ENCODE results near the gene MRTO4. TPM values are rescaled to one million over a fixed set of nuclear protein-coding genes. Genes with fewer than 3 reads are reported as not detected.

The MRTO4 gene
- total and polyA plus RNA-seq, 9 of the 15 experiments (the other 6 are each of a cell fraction or from before 2014, with no cell fraction given): 62.0 to 173 (median 146) TPM

DNA sequence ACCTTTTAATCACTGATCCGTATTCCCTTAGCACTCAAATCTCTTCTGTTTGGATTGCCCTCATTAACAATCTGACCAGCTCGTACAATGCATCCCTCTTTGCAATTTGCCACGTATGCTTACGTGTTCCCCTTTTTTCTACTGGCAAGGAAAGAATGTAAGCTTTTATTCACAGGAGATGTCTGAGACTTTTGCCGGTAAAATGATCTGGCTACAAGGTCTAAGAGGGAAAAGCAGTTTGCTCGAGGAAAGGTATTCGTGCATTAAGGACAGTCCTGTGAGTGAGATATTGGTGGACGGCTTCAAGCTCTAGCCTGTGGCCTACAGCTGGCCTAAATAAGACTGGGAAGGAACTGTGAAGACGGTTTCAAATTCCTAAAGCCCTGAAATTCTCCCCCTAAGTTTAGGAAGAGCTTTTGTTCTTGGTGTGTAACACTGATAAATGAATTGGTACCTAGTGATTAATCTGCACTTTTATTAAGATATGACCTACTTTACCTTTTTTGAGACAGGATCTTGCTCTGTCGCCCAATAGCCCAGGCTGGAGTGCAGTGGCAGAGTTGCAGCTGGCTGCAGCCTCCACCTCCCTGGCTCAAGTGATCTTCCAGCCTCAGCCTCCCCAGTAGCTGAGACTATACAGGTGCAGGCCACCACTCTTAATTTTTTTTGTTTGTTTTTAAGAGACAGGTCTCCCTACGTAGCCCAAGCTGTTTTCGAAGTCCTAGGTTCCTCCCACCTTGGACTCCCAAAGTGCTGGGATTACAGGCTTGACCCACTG is 40.6 kb upstream of the MRTO4 start (continued):
- TF ChIP-seq ZNF274 (IDR thresholded peaks at IDR 0.05; ENCODE audit: borderline replicate concordance, low read depth, low read length) (no peak), ZNF124 (CRISPR knock-in tag; IDR thresholded peaks at IDR 0.05) (no peak), HNRNPL (IDR thresholded peaks at IDR 0.05; ENCODE audit: low read depth, low read length) (no peak), STAT5B (CRISPR knock-in tag; IDR thresholded peaks at IDR 0.05) (no peak), XRCC3 (IDR thresholded peaks at IDR 0.05) (no peak), ZNF217 (CRISPR knock-in tag; IDR thresholded peaks at IDR 0.05) (no peak), EGR1 (conservative IDR thresholded peaks at IDR 0.05) (no peak), TCF7 (IDR thresholded peaks at IDR 0.05; ENCODE audit: borderline replicate concordance) (no peak), ZNF384 (IDR thresholded peaks at IDR 0.05; ENCODE audit: low read depth, low read length) (no peak), TBP (optimal IDR thresholded peaks at IDR 0.05; ENCODE audit: low read depth, low read length) (no peak), ZNF699 (CRISPR knock-in tag; IDR thresholded peaks at IDR 0.05; ENCODE audit: insufficient replicate concordance) (no peak), MED1 (CRISPR knock-in tag; IDR thresholded peaks at IDR 0.05; ENCODE audit: borderline replicate concordance) (no peak), DACH1 (IDR thresholded peaks at IDR 0.05; ENCODE audit: partially characterized antibody) (no peak)
- TF ChIP-seq, protein P1, sequence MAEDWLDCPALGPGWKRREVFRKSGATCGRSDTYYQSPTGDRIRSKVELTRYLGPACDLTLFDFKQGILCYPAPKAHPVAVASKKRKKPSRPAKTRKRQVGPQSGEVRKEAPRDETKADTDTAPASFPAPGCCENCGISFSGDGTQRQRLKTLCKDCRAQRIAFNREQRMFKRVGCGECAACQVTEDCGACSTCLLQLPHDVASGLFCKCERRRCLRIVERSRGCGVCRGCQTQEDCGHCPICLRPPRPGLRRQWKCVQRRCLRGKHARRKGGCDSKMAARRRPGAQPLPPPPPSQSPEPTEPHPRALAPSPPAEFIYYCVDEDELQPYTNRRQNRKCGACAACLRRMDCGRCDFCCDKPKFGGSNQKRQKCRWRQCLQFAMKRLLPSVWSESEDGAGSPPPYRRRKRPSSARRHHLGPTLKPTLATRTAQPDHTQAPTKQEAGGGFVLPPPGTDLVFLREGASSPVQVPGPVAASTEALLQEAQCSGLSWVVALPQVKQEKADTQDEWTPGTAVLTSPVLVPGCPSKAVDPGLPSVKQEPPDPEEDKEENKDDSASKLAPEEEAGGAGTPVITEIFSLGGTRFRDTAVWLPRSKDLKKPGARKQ (CRISPR knock-in tag; IDR thresholded peaks at IDR 0.05): no peak
- TF ChIP-seq, protein P2, sequence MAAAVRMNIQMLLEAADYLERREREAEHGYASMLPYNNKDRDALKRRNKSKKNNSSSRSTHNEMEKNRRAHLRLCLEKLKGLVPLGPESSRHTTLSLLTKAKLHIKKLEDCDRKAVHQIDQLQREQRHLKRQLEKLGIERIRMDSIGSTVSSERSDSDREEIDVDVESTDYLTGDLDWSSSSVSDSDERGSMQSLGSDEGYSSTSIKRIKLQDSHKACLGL (CRISPR knock-in tag; IDR thresholded peaks at IDR 0.05; ENCODE audit: borderline replicate concordance, poor library complexity, severe bottlenecking): no peak
- TF ChIP-seq, protein P3, sequence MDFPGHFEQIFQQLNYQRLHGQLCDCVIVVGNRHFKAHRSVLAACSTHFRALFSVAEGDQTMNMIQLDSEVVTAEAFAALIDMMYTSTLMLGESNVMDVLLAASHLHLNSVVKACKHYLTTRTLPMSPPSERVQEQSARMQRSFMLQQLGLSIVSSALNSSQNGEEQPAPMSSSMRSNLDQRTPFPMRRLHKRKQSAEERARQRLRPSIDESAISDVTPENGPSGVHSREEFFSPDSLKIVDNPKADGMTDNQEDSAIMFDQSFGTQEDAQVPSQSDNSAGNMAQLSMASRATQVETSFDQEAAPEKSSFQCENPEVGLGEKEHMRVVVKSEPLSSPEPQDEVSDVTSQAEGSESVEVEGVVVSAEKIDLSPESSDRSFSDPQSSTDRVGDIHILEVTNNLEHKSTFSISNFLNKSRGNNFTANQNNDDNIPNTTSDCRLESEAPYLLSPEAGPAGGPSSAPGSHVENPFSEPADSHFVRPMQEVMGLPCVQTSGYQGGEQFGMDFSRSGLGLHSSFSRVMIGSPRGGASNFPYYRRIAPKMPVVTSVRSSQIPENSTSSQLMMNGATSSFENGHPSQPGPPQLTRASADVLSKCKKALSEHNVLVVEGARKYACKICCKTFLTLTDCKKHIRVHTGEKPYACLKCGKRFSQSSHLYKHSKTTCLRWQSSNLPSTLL (IDR thresholded peaks at IDR 0.05): no peak
- TF ChIP-seq, protein P4, sequence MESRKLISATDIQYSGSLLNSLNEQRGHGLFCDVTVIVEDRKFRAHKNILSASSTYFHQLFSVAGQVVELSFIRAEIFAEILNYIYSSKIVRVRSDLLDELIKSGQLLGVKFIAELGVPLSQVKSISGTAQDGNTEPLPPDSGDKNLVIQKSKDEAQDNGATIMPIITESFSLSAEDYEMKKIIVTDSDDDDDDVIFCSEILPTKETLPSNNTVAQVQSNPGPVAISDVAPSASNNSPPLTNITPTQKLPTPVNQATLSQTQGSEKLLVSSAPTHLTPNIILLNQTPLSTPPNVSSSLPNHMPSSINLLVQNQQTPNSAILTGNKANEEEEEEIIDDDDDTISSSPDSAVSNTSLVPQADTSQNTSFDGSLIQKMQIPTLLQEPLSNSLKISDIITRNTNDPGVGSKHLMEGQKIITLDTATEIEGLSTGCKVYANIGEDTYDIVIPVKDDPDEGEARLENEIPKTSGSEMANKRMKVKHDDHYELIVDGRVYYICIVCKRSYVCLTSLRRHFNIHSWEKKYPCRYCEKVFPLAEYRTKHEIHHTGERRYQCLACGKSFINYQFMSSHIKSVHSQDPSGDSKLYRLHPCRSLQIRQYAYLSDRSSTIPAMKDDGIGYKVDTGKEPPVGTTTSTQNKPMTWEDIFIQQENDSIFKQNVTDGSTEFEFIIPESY (CRISPR knock-in tag; IDR thresholded peaks at IDR 0.05): no peak
- TF ChIP-seq, protein P5, sequence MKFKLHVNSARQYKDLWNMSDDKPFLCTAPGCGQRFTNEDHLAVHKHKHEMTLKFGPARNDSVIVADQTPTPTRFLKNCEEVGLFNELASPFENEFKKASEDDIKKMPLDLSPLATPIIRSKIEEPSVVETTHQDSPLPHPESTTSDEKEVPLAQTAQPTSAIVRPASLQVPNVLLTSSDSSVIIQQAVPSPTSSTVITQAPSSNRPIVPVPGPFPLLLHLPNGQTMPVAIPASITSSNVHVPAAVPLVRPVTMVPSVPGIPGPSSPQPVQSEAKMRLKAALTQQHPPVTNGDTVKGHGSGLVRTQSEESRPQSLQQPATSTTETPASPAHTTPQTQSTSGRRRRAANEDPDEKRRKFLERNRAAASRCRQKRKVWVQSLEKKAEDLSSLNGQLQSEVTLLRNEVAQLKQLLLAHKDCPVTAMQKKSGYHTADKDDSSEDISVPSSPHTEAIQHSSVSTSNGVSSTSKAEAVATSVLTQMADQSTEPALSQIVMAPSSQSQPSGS (CRISPR knock-in tag; IDR thresholded peaks at IDR 0.05): no peak
- TF ChIP-seq, protein P6, sequence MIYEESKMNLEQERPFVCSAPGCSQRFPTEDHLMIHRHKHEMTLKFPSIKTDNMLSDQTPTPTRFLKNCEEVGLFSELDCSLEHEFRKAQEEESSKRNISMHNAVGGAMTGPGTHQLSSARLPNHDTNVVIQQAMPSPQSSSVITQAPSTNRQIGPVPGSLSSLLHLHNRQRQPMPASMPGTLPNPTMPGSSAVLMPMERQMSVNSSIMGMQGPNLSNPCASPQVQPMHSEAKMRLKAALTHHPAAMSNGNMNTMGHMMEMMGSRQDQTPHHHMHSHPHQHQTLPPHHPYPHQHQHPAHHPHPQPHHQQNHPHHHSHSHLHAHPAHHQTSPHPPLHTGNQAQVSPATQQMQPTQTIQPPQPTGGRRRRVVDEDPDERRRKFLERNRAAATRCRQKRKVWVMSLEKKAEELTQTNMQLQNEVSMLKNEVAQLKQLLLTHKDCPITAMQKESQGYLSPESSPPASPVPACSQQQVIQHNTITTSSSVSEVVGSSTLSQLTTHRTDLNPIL (CRISPR knock-in tag; IDR thresholded peaks at IDR 0.05): no peak

All from K562 (cell line).